ENCODE results near the gene MYCL.

The MYCL gene

DNA sequence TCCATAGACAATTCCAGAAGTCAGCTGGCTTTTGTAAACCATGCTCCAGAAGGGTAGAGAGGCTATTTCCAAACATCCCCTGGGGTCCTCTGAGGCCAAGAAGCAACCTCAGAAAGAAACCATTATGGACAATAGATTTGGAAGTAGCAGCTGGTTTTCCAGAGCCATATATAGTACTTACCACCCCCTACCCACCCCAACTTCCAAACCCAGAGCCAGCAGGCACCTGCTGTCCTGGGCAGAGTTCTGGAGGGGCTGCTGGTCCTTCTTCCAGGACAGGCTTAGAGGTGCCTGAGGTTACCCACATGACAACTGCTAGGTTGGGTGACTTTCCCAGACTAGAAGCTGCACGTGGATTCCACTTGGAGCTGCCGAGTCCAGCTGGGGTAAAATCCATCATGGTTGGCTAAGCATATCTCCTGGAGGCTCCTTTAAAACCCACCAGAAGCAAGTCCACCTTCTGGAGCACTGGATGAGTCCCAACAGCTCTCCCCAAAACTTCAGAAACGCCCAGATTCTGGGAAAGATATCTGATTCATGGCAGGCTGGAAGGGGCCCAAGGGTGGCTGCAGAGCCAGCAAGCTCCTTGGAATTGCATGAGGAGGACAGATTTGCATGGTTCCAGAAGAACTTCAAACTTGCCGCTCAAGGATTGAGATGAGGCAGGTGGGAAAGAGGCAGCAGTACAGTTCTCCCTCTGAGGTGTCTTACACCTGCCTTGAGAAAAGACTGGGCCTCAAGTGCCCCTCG lies 5.8 kb downstream of the MYCL start:
- TF ChIP-seq TAF1 (IDR thresholded peaks at IDR 0.05; ENCODE audit: borderline replicate concordance, insufficient read depth, low read length) = no peak
- no peak for TF ChIP-seq POLR2AphosphoS5 (IDR thresholded peaks at IDR 0.05; ENCODE audit: low read depth, low read length)
- no peak for TF ChIP-seq SIN3A (IDR thresholded peaks at IDR 0.05; ENCODE audit: borderline replicate concordance, insufficient read depth, low read length)
- TF ChIP-seq, protein P1, sequence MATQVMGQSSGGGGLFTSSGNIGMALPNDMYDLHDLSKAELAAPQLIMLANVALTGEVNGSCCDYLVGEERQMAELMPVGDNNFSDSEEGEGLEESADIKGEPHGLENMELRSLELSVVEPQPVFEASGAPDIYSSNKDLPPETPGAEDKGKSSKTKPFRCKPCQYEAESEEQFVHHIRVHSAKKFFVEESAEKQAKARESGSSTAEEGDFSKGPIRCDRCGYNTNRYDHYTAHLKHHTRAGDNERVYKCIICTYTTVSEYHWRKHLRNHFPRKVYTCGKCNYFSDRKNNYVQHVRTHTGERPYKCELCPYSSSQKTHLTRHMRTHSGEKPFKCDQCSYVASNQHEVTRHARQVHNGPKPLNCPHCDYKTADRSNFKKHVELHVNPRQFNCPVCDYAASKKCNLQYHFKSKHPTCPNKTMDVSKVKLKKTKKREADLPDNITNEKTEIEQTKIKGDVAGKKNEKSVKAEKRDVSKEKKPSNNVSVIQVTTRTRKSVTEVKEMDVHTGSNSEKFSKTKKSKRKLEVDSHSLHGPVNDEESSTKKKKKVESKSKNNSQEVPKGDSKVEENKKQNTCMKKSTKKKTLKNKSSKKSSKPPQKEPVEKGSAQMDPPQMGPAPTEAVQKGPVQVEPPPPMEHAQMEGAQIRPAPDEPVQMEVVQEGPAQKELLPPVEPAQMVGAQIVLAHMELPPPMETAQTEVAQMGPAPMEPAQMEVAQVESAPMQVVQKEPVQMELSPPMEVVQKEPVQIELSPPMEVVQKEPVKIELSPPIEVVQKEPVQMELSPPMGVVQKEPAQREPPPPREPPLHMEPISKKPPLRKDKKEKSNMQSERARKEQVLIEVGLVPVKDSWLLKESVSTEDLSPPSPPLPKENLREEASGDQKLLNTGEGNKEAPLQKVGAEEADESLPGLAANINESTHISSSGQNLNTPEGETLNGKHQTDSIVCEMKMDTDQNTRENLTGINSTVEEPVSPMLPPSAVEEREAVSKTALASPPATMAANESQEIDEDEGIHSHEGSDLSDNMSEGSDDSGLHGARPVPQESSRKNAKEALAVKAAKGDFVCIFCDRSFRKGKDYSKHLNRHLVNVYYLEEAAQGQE (IDR thresholded peaks at IDR 0.05; ENCODE audit: insufficient read depth in 1 of 2, low read depth in 2 of 2, low read length in 2 of 2) = no peak
- no peak for TF ChIP-seq FOXP2 (optimal IDR thresholded peaks at IDR 0.05; ENCODE audit: borderline replicate concordance, extremely low read depth, extremely low read length, insufficient read depth)

DNA sequence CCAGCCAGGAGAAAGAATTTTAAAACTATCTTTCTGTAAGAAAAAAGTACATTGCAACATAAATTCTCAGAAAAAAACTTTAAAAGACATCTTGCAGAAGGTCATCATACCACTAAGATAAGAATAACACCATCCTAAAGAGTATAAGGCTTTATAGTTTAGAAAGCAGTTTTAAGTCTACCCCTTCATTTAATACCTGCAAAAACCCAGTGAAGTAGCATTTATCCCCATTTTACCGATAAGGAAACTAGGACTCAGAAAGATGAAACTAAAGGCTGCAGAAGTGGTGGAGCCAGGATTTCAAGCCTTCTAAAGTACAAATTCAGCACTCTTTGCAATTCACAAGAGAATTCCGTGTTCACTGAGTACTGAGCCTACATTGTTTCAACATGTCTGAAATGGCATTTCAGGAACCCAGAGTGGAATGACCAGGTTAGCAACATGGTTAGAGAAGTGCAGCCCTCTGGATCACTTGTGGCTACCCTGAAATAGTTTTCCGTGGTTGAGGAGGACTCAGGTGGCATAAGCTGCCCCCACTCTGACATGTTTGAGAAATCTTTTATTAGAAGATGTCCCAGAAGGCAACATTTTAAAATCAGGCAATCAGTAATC lies 6.7 kb downstream of the MYCL start:
- TF ChIP-seq, protein P1 (IDR thresholded peaks at IDR 0.05; ENCODE audit: insufficient read depth in 1 of 2, low read depth in 2 of 2, low read length in 2 of 2) = no peak
- no peak for TF ChIP-seq POLR2AphosphoS5 (IDR thresholded peaks at IDR 0.05; ENCODE audit: low read depth, low read length)
- TF ChIP-seq FOXP2 (optimal IDR thresholded peaks at IDR 0.05; ENCODE audit: borderline replicate concordance, extremely low read depth, extremely low read length, insufficient read depth) = no peak
- TF ChIP-seq TAF1 (IDR thresholded peaks at IDR 0.05; ENCODE audit: borderline replicate concordance, insufficient read depth, low read length) = no peak
- TF ChIP-seq SIN3A (IDR thresholded peaks at IDR 0.05; ENCODE audit: borderline replicate concordance, insufficient read depth, low read length) = no peak

DNA sequence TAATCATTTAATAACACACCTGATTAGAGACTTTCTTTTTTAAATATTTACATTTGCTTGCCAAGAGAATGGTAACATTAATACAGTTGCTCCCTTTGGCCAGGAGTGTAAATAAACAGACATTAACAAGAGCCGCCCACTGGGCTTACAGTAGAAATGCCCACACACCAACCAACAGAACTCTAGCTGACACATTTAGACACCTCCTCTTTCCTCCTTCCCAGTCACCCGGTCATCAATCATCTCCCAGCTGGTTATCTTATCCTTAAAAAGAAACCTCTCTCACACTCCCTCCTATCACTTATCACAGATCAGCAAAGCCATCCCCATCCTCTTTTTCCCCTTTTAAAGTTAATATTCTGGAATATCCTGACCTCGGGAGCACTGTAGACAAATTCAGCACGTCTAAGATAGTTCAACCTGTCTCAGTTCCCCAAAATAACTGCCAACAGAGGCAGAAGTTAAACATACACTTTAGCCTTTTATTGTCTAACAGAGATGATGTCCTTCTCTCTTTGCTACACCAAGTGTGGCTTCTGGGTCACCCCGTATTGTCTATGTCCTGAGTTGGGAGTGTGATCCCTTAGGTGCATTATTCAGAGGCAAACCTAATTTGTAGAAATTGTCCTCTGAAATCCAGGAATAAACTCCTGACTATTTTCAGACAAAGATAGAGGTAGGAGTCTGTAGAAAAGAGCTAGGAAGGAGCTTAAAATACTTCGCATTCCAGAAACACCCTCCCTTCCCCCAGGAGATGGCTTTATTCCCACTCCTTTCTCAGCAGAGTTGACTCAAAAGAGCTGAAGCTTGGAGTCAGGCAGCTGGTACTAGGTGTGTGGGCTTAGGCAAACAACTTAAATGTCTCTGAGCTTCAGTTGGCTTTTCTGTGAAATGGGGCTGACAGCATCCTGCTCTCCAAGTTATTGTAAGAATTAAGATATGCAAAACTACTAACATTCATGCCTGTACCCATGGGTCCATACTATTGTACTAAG lies 8.8 kb downstream of the MYCL start:
- TF ChIP-seq SIN3A (IDR thresholded peaks at IDR 0.05; ENCODE audit: borderline replicate concordance, insufficient read depth, low read length) = no peak

DNA sequence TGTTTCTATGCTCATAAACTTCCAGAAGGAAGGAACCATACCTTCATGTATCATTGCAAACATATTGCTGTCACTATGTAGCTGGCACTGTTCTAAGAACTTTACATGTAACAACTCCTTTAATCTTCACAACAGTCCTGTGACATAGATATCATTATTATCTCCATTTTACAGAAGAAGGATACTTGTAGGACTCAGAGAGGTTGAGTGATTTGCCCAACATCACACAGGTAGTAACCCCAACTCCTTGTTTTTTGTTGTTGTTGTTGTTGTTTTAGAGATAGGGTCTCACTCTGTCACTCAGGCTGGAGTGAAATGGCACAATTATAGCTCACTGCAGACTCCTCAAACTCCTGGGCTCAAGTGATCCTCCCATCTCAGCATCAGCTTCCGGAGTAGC lies 10.8 kb downstream of the MYCL start:
- TF ChIP-seq FOXP2 (optimal IDR thresholded peaks at IDR 0.05; ENCODE audit: borderline replicate concordance, extremely low read depth, extremely low read length, insufficient read depth) (no peak), SIN3A (IDR thresholded peaks at IDR 0.05; ENCODE audit: borderline replicate concordance, insufficient read depth, low read length) (no peak), POLR2AphosphoS5 (IDR thresholded peaks at IDR 0.05; ENCODE audit: low read depth, low read length) (no peak), TAF1 (IDR thresholded peaks at IDR 0.05; ENCODE audit: borderline replicate concordance, insufficient read depth, low read length) (no peak)
- TF ChIP-seq, protein P1 (IDR thresholded peaks at IDR 0.05; ENCODE audit: insufficient read depth in 1 of 2, low read depth in 2 of 2, low read length in 2 of 2) = no peak

DNA sequence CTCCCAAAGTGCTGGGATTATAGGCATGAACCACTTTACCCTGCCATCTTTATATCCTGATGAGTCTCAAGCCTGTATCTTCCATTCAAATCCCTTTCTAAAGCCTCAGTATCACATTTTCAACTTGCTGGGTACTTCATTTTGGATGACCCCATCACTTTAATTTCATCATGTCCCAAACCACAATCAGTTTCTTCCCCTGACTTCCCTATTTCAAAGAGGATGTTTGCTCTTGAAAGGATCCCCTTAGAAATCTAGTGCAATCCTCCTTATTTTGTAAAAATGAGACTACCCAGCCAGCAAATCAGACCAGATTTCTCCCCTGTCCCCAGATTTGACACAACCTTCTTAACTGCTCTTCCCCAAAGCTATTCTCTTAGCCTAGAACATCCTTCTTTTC lies 11.4 kb downstream of the MYCL start:
- TF ChIP-seq, protein P1 (IDR thresholded peaks at IDR 0.05; ENCODE audit: insufficient read depth in 1 of 2, low read depth in 2 of 2, low read length in 2 of 2) = no peak
- TF ChIP-seq POLR2AphosphoS5 (IDR thresholded peaks at IDR 0.05; ENCODE audit: low read depth, low read length) = no peak
- no peak for TF ChIP-seq SIN3A (IDR thresholded peaks at IDR 0.05; ENCODE audit: borderline replicate concordance, insufficient read depth, low read length)
- no peak for TF ChIP-seq TAF1 (IDR thresholded peaks at IDR 0.05; ENCODE audit: borderline replicate concordance, insufficient read depth, low read length)
- TF ChIP-seq FOXP2 (optimal IDR thresholded peaks at IDR 0.05; ENCODE audit: borderline replicate concordance, extremely low read depth, extremely low read length, insufficient read depth) = no peak
